Femur (tissue), 1 donor: Measurements from ENCODE around the gene EIF3F.

ENCODE experiments used
- DNase-seq: peaks from one replicate; pipeline ENCODE4 v3.0.0-alpha.2; 2017

The EIF3F gene

GRCh38 chr11:7994581-7995278, 7.6 kb downstream of the EIF3F start:
- DNase-seq, result no peak

- no peak for DNase-seq
Observed at GRCh38 chr11:7999795-8000194, 12.7 kb downstream of the EIF3F start.

DNA sequence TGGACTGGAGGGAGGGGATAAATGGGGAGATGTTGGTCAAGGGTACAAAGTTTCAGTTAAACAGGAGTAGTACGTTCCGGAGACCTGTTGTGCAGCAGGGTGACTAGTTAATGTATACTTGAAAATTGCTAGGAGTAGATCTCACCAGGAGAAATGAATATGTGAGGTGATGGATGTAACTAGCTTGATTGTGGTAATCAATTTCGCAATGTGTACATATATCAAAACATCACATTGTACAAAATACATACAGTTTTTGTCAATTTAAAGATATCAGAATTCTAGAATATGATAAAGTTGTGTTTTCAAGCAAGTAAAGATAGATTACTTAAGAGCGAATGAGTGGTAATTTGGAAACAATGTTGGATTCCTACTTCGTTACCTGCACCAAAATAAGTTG, 13.3 kb downstream of the EIF3F start:
- DNase-seq, result no peak

DNA sequence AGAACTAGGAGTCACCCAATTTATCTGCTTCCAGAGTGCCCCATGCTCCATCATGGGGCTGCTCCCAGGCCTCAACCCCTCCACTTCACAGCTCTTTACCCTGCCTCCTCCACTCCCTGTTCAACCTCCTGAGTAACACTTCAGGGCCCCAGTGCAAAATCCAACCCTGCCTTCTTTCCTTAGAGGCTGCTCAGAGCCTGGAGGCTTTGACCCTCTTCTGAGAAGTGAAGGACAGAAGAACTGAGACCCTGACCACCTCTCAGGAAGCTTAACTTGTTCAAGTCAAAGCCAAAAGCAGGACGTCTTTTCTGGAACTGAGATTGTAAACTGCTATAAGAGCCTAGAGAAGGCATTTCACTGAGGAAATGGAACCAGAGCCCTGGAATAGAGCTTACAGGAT, 15.5 kb downstream of the EIF3F start:
- no peak for DNase-seq

DNA sequence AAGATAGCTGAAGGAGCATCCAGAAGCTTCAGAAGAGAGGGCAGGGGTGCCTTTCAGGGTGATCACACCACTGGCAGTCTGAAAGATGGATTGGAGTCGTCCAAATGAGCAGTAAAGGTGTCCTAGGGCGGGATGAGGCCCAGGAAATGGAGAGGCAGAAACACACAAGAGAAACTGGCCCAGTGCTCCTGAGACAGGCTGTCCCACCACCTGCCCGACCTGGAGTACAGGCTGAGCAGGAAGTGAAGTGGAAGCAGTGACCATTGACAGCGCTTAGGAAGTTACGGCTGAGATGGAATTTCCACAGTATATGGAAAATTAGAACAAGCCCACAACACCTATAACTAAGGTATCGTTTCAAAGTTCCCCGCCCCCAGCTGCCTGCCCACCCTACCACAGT, 16.1 kb downstream of the EIF3F start:
- no peak for DNase-seq

DNA sequence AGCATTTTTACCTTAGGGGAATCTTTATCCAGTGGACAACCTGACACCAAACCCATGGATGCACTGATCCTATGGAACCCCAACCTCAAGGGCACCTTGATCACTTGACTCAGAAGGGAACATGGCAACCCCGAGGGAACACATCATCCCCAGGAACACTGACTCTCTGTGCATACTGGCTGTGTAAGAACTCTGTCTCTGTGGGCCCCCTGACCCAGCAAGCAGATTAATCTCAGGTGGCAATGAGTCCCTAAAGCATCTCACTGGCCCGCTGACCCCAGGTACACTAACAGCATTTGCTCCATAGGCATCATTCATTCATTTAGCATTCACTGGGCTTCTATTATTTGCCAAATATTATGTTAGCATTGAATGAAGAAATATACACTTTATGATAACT, 16.9 kb downstream of the EIF3F start:
- no peak for DNase-seq

DNA sequence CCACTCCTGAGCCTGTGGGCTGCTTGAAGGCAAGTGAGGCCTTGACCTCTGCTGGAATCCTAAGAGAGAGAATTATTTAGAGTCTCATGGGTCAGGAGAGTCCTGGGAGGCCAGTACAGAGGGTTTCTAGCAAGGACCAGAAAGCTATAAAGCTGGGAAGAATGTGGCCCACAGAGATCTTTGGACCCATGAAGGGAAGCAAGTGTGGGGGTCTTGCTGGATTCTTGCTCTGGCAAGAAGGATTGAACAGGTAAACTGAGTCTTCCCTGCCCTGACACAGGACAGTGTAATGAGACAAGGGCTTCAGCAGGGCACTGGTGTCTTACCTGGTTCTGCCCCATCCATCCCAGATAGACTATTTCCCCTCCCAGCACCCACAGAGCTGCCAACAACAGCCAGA, 18.4 kb downstream of the EIF3F start:
- no peak for DNase-seq

DNA sequence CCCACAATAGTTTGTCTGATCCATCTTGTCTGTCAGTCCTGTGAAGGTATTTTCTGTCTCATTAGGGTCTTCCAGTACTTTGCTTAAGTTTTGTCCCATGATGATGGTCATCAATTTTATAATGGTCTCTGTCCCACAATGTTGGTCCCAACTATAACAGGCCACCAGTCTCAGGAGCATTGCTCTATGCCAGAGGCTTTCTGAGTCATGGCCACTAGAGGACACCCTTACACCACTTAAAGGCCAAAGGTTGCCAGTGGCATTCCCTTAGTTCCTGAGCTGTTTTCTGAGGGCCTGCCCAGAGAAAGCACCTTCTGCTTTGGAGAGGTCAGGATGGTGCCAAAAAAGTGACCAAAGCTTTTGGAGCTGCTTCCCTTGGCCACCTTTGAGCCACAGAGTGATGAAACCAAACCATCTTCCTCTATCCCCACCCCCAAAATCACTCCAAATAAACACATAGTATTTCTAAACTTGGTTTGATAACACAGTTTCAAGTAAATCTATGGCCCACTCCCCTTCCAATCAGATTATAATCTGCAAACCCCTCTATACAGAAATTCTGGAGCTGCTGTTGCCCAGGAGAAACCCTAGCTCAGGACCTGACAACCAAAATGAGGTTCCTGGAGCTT, 19.3 kb downstream of the EIF3F start:
- peak; percentile 66 for DNase-seq

GRCh38 chr11:8008212-8008611, 21.1 kb downstream of the EIF3F start:
- peak; percentile 8 for DNase-seq

DNA sequence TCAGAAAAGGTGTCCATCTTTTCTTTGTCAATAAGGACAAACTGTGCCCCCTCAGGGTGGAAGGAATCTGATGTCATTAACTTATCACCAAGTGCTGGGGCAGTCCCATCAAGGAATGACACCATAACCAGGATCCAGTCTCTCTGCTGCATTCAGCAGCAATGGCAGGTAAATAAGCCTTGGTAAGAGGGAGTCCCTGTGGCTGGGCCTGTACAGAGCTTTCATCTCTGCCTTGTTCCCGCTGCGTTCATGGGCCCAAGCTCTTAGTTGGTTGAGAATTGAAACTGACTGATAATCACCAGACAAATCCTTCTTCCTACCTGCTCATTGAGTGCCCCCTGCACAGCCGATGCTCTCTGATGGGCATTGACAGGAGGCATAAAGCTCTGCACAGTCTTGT, 22.7 kb downstream of the EIF3F start:
- no peak for DNase-seq

GRCh38 chr11:8011371-8011770, 24.2 kb downstream of the EIF3F start:
- no peak for DNase-seq

DNA sequence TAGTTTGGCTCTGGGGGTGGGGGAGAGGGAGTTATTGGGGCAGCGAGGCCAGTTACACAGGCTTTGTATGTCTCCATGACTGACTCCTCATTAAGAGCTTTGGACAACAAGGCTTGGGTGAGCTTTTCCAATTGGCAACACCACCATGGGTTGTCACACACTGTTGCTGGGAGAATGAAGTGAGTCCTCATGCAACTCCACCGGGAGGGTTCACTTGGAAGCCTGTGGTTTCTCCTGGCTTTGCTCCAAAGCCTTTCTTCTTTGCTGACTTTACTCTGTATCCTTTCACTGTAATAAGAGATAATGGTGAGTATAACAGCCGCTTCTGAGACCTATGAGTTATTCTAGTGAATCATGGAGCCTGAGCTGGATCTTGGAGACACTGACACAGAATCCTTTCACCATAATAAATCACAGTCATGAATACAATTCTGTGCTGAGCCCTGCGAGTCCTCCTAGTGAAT, 24.9 kb downstream of the EIF3F start:
- DNase-seq, result no peak

- DNase-seq, result peak; percentile 7
Observed at GRCh38 chr11:8013833-8014232, 26.7 kb downstream of the EIF3F start.

- no peak for DNase-seq
Observed at GRCh38 chr11:8015753-8016239, 28.7 kb downstream of the EIF3F start.

DNA sequence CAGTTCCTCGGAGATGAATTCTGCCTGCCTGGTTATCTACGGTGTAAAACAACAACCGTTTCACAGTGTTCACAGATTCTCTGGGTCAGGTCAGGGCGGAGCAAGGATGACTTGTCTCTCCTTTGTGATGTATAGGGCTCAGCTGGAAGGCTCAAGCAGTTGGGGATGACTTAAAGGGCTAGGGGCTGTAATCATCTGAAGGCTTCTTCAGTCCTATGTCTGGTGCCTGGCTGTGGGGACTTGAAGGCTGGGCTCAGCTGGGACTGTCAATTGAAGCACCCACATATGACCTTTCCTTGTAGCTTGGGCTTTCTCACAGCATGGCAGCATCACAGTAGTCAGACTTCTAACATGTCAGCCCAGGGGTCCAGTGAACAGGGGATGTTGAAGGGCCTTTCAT, 29.3 kb downstream of the EIF3F start:
- peak; percentile 10 for DNase-seq

DNA sequence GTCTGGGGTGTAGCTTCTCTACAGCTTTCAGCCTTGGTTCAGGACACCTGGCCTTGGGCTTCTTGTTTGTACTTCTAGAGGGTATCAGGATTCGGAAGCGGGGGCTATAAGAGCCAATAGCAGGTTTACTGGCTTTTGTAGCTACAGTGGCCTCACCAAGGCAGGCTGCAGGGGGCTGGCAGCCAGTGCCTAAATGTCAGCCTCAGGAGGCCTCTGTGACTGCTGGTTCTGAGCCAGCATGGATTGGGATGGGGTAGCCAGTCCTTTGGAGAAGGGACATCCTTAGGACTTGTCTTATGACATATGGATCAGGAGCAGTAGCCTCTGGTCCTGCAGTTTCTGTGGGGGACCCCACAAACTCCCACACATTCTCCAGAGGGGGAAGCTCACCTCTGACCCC, 29.9 kb downstream of the EIF3F start:
- peak; percentile 5 for DNase-seq

DNA sequence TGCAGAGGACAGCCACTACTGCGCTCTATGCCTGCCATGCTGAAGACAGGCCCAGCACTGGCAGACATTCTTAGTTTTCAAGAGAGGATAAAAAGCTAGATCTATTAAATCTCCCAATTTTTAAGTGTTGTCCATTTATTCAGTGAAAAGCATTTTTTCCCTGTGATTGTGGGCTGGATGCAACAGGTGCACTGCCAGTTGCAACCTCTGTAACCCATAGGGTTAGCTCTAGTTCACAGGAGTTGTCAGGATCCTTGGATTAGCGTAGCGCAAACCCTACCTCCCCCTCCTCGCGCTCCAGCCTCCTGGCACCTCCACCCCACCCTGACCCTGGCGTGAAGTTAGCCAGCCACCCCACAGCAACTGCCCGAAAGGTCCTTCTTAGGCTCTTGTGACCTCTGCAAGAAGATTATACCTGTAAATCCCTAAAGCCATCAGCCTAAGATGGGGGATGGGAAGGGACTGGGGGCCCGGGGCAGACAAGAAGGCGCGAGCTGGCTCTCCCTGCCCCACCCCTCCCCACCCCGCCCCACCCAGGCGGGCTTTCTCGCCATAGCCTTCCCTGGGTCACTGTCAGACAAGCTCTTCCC, 30.9 kb downstream of the EIF3F start:
- DNase-seq, result peak; percentile 18

DNA sequence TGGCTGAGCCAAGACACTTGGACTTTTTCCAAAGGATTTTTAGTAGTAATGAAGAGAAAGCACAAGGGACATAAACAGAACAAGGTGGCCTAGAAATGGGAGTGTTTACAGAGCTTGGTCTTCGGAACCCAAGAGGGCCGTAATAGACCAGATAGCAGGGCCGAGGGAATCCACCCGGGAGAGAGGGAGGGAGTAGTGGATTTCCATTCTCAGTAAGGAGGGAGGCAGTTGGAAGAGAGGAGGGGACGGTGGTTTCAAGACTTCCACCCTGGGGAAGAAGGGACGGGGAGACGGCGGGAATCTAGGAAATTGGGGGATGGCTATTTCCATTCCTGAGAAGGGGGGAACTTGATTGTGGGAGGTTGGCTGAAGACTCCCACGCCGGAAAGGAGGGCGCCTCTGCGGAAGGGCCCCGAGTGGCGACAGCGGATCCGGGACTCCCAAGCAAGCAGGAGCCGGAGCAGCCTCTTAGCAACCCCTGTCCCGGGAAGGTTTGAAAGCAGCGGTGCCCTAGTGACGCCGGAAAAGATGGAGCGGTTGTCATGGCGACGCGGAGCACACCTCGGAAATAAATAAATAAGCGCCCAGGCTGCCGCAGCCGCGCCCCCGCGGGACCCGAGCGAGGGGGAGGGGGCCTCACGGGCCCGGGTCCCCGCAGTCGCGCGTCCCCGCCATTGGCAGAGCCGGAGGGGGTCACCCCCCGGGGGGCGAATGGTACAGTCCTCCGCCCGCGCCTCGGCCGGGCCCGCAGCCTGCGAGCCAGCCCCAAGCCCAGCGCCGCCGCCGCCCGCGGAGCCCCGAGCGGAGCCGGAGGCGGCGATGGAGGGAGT, 31.6 kb downstream of the EIF3F start:
- peak; percentile 83 for DNase-seq

DNA sequence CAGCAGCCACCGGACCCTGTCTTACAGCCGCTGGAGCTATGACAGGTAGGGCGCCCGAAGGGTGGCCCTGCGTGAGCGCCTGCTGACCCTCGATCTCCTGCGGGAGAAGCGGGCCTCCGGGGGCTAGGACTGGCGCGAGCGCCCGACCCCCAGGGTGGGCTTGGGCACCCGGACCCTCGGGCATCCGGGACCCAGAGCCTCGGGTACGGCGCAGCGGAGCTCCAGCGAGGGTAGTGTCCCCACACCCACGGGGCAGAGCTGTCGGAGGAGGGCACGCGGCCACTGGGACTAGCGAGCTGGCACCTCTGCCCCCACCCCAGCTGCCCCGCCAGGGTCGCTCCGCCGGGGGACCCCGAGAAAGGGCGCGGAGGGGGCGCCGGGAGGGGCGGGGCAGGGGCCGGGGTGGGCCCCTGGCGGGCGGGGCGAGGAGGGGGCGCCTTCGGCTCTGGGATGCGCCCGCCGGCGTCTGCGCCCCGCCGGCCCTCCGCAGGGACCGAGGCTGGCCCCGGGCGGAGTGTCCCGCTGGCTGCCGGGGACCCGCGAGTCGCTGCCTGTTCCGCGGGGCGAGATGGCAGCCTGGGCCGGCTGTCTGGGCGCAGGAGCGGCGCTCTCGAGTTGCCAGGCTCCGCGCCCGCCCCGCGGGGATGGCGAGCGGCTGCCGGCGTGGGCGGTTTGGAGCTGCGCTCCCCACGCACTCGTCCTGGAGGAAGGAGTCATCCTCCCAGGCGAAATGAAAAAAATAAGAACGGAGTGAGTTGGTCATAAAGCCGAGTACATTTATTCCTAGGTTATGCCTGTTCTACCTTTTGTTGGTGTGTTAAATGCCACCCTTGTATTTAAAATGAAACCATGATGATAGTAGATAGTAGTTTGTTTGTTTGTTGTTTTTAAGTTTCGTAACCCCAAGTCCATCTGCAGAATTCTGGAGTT, 32.4 kb downstream of the EIF3F start:
- DNase-seq, result peak; percentile 26

DNA sequence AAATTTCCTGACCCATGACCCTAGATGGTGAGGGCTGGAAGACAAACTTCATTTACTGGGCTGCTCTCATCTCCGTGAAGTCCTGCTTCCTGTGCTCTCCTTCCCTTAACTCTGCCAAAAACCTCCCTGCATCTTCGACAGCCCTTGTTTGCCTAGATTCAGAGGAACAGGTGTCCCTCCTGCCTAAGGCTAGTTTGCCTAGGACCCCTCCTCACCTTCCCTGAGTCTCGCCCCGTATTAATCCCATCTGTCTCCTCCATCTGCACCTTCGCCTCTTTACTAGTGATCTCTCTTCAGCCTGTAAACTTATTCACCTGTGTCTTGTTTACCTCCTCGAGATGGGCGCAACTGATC, 33.1 kb downstream of the EIF3F start:
- DNase-seq, result peak; percentile 8

- DNase-seq, result peak; percentile 5
Observed at GRCh38 chr11:8021920-8022319, 34.8 kb downstream of the EIF3F start.

- peak; percentile 11 for DNase-seq
Observed at GRCh38 chr11:8022876-8023275, 35.7 kb downstream of the EIF3F start.
